Neuronal stem cell (in vitro differentiated cells): ENCODE results near the gene SPEM3.
"Not testable (repeated sequence)": the region's sequence is repeated elsewhere in the genome, so short reads cannot be mapped to it uniquely, and the experiment has no call there.

Experiments
- DNase-seq: peaks from one replicate; pipeline ENCODE4 v3.0.0-alpha.2; 2013; ENCODE audit warnings: low spot score
- H2AFZ ChIP-seq: one replicate; pipeline ENCODE4 v1.6.1; 2013; ENCODE audit warnings: mild to moderate bottlenecking, low read length, inconsistent platforms
- H2AK5ac ChIP-seq: 2 replicates; pipeline ENCODE4 v1.6.1; 2013; ENCODE audit warnings: low read depth, mild to moderate bottlenecking, inconsistent platforms, low read length, moderate library complexity, mixed read lengths
- H2BK120ac ChIP-seq: 2 replicates; pipeline ENCODE4 v1.6.1; 2013; ENCODE audit warnings: low read depth, mild to moderate bottlenecking, inconsistent platforms, low read length, moderate library complexity, mixed read lengths
- H2BK12ac ChIP-seq: one replicate; pipeline ENCODE4 v1.6.1; 2013; ENCODE audit warnings: low read length, inconsistent platforms
- H2BK15ac ChIP-seq: 2 replicates; pipeline ENCODE4 v1.6.1; 2013; ENCODE audit warnings: mild to moderate bottlenecking, low read length, inconsistent platforms, mixed read lengths
- H2BK5ac ChIP-seq: one replicate; pipeline ENCODE4 v1.6.1; 2013; ENCODE audit warnings: inconsistent platforms, mild to moderate bottlenecking, low read length, moderate library complexity
- H3K14ac ChIP-seq: one replicate; pipeline ENCODE4 v1.6.1; 2013; ENCODE audit warnings: low read length, inconsistent platforms
- H3K18ac ChIP-seq: 2 replicates; pipeline ENCODE4 v1.6.1; 2013; ENCODE audit warnings: low read length, inconsistent platforms
- H3K23ac ChIP-seq: 2 replicates; pipeline ENCODE4 v1.6.1; 2013; ENCODE audit warnings: low read depth, mild to moderate bottlenecking, mixed read lengths, low read length, inconsistent platforms; ENCODE audit not compliant: poor library complexity
- H3K27ac ChIP-seq: replicated peaks from 3 replicates; pipeline ENCODE4 v1.5.1; 2013; ENCODE audit warnings: low read length, inconsistent platforms
- H3K27me3 ChIP-seq, 3 experiments: 2 replicates each; pipeline ENCODE4 v1.6.1; 2013; ENCODE audit warnings: low read length in 3 of 3, mild to moderate bottlenecking in 2 of 3, inconsistent platforms in 1 of 3, low read depth in 1 of 3, mixed read lengths in 1 of 3, moderate library complexity in 1 of 3; ENCODE audit not compliant: control insufficient read depth in 3 of 3, insufficient read depth in 3 of 3
- H3K36me3 ChIP-seq, 2 donors: replicated peaks in 1 of 2; 2 replicates each; pipeline ENCODE4 v1.6.1; 2013; ENCODE audit warnings: low read length in 2 of 2; ENCODE audit not compliant: control insufficient read depth in 2 of 2, insufficient read depth in 2 of 2
- H3K4ac ChIP-seq: 2 replicates; pipeline ENCODE4 v1.6.1; 2013; ENCODE audit warnings: inconsistent platforms, mild to moderate bottlenecking, low read length, moderate library complexity
- H3K4me1 ChIP-seq, 2 donors: 1 replicate in 1 of 2; 2 replicates in 1 of 2; pipeline ENCODE4 v1.6.1; 2013; ENCODE audit warnings: low read length in 2 of 2, low read depth in 1 of 2; ENCODE audit not compliant: control insufficient read depth in 2 of 2, insufficient read depth in 1 of 2
- H3K4me2 ChIP-seq: one replicate; pipeline ENCODE4 v1.6.1; 2013; ENCODE audit warnings: mild to moderate bottlenecking, low read length, inconsistent platforms; ENCODE audit not compliant: insufficient read depth, poor library complexity, severe bottlenecking
- H3K4me3 ChIP-seq, 2 donors: 2 replicates each; pipeline ENCODE4 v1.5.1; 2013; ENCODE audit warnings: low read length in 2 of 2, mild to moderate bottlenecking in 2 of 2, inconsistent platforms in 1 of 2, moderate library complexity in 1 of 2
- H3K79me1 ChIP-seq: one replicate; pipeline ENCODE4 v1.6.1; 2013; ENCODE audit warnings: low read depth, mild to moderate bottlenecking, inconsistent platforms, low read length, moderate library complexity
- H3K9ac ChIP-seq: one replicate; pipeline ENCODE4 v1.6.1; 2013; ENCODE audit warnings: mild to moderate bottlenecking, low read depth, low read length, inconsistent platforms; ENCODE audit not compliant: poor library complexity
- H3K9me3 ChIP-seq, 2 donors: replicated peaks in 1 of 2; 2 replicates each; pipeline versions ENCODE3 to v1.6.1; 2013; ENCODE audit warnings: low read length in 2 of 2, mild to moderate bottlenecking in 2 of 2, inconsistent platforms in 1 of 2, low read depth in 1 of 2, mixed read lengths in 1 of 2, moderate library complexity in 1 of 2; ENCODE audit not compliant: control insufficient read depth in 2 of 2, insufficient read depth in 1 of 2
- H4K8ac ChIP-seq: one replicate; pipeline ENCODE4 v1.6.1; 2013; ENCODE audit warnings: low read depth, mild to moderate bottlenecking, inconsistent platforms, low read length, moderate library complexity
- H4K91ac ChIP-seq: one replicate; pipeline ENCODE4 v1.6.1; 2013; ENCODE audit warnings: low read length, low read depth, mild to moderate bottlenecking, inconsistent platforms; ENCODE audit not compliant: poor library complexity
- WGBS, 2 donors: extraction: QIAGEN DNeasy Blood & Tissue Kit; methylation state at CpG; one replicate each; pipeline ENCODE4 v1.1.7; 2013; ENCODE audit warnings: missing lambda C conversion rate in 2 of 2, mixed read lengths in 1 of 2; ENCODE audit not compliant: insufficient read length in 2 of 2, insufficient replicate concordance in 1 of 2; ENCODE audit errors: extremely low coverage in 2 of 2; 5-methylcytosine and 5-hydroxymethylcytosine counted together

Gene SPEM3

DNA sequence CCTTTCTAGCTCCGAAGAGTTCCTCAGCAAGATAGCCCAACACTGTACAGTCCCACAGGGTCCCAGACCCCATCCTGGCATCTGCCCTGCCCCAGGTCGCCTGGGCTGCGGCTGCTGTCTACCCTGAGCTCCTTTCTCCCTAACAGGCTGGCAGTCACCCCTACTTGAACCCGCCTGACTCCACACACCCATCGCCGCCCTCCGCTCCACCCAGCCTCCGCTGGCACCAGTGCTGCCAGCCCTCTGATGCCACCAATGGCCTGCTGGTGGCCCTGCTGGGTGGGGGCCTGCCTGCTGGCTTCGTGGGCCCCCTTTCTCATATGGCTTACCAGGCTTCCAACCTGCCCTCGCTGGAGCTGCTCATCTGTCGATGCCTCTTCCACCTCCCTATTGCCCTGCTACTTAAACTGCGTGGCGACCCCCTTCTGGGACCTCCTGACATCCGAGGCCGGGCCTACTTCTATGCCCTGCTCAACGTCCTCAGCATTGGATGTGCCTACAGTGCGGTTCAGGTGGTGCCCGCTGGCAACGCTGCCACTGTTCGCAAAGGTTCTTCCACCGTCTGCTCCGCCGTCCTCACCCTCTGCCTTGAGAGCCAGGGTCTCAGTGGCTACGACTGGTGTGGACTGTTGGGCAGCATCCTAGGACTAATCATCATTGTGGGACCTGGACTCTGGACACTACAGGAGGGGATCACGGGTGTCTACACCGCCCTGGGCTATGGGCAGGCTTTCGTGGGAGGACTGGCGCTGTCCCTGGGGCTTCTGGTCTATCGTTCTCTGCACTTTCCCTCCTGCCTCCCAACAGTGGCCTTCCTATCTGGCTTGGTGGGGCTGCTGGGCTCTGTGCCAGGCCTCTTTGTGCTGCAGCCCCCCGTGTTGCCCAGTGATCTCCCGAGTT is 53.4 kb downstream of the SPEM3 start:
- Histone ChIP-seq H2AK5ac (peak overlapping the region; percentile 60), H3K4me3 (peak overlapping the region in 1 of 2 donors; percentile 68), H3K4me1 (peaks cover 28 to 36% of the 10 kb centered on the region in 2 donors), H3K36me3 (peaks cover 0 to 15% of the 10 kb centered on the region in 2 donors), H3K23ac (peak overlapping the region; percentile 80), H3K4ac (peak overlapping the region; percentile 46), H2BK15ac (peak overlapping the region; percentile 62), H4K91ac (peak overlapping the region; percentile 22), H2BK5ac (peak overlapping the region; percentile 43)
- not testable (repeated sequence) for H3K27me3 ChIP-seq, H2BK120ac ChIP-seq, H2AFZ ChIP-seq, H3K4me2 ChIP-seq, H3K18ac ChIP-seq, H3K9me3 ChIP-seq, H3K79me1 ChIP-seq, H3K27ac ChIP-seq, DNase-seq, H2BK12ac ChIP-seq, H3K14ac ChIP-seq, H3K9ac ChIP-seq, H4K8ac ChIP-seq
- no CpG with 5 or more reads among the region's 31 CpGs for WGBS, 2 donors
